GM21381 (cell line): ENCODE results near the gene COL5A2.

Source experiments
- ATAC-seq: cut with Tn5 transposase; IDR thresholded peaks from one replicate; pipeline ENCODE4 v1.9.1; 2021; ENCODE audit warnings: mild to moderate bottlenecking, moderate library complexity; ENCODE audit not compliant: unreplicated experiment

Gene COL5A2

DNA sequence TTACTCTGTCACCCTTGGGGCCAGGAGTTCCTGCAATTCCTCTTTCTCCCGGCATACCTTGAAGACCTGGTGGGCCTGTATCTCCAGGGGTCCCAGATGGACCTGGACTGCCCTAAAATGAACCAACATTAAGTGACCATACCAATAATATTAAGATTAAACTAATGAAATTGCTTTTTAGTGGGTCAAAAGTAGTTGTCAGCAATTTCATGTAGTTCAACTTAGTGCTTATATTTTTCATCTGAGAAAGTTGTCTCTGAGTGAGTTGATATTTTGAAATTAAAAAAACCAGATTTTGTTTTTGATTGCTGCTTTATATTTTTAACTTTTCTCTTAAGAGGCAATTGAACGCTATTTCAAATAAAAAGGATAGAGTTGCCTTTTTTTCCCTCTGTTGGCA lies 122.2 kb downstream of the COL5A2 start:
- ATAC-seq, result no peak

DNA sequence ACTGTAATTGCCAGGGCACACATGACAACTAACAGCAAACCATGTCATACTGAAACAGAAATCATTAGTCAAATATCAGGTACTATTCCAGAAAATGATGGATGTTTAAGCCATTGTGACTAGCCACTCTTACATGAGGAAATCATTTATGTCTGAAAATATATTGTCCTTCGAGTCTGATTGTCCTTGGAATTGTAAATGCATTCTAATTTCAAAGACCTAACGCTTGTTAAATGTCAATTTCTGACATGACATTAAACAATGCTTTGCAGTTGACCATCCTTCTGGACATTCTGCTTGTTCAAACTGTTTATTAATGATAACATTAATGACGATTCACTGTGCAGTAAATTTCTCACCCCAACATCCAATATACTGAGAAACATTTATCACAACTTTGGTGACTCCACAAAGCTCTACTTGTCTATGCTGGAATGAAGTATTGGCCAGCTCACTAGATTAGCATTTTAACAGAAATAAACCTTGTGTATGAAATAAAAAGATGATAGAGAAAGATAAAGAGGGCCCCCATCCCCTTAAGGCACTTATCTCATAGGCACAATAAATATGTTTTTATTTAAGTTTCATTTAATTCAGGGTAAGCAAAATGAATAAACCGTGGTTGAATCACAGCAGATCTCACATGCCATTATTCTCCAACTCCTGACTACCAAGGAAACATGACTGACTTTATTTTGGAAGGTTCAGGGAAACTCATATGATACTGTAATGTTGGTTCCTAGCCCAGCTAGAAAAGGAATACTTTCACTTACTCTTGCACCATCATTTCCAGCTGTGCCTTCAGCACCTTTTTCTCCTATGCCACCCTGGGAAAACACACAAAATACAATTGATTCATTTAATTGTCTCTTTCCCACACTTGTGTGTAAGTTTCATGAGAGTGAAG lies 123.1 kb downstream of the COL5A2 start:
- ATAC-seq, result no peak

DNA sequence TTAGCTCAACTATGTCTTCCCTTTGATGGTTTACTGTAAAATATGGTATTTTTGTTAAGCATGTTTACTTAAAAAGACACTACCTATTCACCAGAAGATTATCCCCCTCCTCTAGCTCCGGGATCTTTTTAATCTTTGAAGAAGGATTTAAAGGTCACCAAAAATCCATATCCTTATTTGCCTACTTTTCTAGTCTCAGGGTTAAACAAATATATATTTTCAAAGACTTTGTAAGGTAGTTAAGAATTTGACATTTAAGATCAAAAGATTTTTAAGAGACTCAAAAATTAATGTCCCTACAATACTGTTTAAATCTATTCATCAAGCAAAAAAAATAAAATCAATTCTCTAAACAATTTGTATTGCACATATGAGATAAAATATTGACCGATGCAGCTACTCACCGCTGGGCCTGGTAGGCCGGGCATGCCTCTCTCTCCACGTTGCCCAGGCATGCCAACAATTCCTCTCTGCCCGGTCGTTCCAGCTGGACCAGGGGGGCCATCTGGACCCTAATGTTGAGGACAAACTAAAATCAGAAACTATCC lies 129.3 kb downstream of the COL5A2 start:
- ATAC-seq, result no peak

DNA sequence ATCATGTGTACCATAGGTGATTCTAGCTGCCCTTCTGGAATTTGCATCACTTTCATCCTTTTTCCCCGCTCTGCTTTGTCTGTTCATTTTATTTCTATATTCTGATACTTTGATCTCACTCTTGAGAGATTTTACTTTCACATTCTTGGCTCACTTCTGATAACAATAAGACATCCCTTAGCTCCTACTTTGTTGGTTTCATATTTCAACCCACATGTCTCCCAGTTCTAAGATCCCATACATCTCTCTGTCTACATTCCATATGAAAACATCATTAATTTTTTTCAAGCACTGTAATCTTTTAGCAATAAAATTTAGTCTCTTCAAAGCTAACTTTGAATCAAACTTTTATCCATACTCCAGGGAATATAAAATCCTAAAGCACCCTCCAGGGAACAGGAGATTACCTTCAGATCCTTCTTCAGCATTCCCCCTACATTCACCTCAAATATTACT lies 129.8 kb downstream of the COL5A2 start:
- no peak for ATAC-seq

DNA sequence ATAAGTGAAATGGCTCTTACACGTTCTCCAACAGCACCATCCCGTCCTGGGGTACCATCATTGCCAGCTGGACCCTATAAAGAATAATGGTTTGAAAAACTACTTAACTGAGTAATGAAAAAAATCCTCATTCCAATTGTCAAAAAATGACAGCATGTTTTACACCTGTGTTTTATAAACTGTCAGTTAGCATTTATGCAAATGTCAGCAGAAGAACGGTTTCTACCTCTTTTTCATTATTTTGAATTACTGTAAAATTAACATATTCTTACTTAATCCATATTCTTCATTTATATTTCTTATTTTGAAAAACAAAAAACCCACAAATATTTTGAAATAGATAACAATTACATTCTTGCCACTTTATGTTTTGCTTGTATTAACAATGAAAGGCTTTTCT lies 131.4 kb downstream of the COL5A2 start:
- no peak for ATAC-seq

DNA sequence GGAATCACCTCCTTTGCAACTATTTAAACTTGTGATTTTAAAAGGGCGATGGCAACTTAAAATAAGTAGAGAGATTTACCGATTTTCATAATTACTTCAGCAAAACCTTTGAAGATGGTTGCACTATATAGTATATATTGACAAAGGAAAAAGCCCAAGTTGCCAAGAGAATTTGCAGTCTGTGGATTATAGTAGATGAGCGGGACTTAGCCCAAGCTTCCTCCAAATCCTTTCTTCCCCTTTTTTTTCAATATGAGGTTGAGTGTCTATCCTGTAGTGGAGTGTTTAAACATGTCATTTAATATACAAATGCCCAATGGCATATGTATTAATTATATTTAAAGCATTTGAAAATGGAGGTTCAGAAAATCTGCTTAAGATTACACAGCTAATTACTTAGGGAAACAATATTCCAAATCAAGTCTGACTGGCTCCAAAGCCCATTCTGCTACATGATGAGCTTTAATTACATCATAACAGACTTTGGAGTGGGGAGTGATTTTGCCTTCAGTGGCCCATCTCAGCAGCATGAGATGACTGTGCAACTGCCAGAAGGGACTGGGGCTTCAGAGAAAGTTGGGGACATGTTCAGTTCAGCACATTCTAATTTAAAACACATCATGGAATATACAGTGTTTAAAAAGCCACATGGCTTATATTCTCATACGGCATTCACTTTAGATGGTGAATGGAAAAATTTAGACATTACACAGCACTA lies 132.2 kb downstream of the COL5A2 start:
- no peak for ATAC-seq

DNA sequence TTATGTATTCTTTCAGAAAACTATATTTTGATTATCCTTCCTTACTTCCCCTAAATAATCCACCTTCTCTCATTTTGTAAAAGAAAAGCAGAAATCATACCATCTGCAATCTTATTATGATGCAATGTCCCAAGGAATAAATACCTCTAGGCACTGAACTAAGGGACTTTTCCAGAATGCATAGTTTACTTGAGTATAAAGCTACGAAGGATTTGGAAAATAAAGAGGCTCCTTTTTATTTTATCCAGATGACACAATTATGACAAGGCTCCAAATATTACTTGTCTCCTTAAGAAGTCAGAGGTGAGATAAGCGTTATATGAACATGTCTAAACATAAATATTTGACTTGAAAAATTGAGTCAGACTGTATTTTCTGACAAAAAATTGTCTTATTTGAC lies 133.2 kb downstream of the COL5A2 start:
- ATAC-seq, result no peak

DNA sequence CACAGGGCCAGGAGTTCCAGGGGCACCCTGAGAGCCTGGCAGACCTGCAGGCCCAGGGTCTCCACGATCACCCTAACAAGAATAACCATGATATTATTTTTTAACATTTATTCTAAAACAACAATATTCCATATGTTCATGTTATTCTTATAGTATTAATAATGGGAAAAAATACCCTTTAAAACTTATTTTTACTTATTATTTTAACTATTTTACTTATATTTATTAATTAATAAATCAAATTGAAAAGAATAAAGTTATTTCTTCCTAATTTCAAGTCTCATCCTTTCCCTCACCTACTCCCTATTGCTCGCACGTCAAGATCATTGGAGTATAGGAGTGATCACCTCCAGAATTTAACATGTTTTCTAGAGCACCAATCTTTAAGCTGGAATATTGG lies 133.7 kb downstream of the COL5A2 start:
- no peak for ATAC-seq

DNA sequence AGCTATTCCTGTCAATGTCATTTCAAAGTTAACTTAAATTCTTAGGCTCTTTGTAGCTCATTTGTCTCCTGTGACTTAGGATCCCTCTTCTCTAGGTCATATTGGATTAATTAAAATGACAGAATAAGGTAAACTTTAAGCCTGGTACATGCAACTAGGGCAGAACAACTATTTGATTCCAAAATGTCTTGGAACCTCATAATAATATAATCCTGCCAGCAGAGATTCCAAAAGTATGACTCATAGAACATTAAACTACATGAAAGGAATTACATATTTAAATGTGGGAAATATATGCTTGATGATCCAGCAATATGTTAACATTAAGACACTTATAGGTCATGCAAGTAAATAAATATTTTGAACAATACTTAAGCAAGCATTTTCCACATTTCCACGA lies 142.0 kb downstream of the COL5A2 start:
- ATAC-seq, result no peak

DNA sequence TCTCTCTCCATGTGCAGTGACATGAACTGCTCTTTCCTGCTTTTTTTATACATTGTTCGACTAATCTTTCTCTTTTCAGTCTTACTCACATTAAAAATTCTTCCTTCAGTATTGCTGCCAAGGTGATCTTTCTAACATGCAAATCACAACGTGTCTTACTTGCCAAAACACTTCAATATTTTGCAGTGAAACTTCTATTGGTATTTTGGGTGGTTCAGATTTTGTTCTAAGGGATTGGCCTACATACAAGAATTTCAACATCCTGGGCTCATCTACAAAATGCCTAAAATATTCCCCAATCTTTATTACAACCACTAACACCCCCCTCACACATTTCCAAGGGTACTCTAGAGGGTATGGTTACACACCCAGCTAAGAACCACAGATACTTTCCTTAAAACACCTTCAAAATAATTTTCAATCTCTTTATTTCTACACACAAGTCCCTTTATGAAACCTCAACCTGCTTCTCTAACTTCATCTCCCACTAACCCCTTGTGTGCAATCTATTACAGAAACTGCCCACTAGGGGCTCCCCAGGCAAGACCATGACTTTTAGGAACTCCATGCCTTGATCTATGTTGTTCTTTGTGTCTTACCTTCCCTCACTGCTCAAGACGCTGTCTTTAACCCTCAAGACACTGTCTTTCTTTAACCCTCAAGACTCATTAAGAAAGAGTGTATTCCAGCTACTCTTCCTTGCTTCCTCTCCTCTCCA lies 154.5 kb downstream of the COL5A2 start:
- peak; percentile 73 for ATAC-seq

DNA sequence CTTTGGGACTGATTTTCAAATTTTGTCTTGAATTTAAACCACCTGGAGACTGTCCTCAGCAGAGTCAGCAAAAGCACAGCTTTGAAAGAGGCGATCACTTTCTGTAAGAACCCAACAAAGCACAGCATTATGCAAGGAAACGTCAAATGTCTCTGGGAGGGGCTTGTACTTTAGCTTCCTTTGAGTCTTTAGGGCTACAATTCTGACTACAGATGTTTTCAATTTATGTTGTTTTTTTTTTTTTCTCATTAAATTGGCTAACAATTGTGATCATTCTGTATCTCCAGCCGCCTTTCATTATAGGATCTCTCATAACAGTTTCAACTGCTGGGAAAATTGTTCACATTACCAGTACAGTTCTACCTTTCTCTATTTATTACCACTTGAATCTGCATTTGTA lies 157.1 kb downstream of the COL5A2 start:
- no peak for ATAC-seq

DNA sequence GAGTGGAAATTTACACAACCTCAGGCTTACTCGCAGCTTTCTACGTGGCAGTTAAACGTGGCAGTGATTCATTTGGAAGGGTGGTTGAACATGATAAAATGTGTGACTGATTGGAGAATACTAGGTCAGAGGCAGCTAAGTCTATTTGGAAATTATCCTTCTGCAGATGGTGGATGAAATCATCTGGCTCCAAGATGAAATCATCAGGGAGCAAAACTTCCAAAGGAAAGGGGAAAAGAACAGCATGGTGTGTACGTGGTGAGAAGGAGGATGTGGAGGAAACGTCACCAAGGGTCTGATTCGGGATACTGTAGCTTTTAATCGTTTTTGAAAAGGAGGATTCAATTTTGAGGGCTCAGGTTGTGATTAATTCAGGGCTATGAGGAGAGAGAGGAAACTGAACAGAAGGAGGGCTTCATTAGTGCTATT lies 157.5 kb downstream of the COL5A2 start:
- no peak for ATAC-seq

DNA sequence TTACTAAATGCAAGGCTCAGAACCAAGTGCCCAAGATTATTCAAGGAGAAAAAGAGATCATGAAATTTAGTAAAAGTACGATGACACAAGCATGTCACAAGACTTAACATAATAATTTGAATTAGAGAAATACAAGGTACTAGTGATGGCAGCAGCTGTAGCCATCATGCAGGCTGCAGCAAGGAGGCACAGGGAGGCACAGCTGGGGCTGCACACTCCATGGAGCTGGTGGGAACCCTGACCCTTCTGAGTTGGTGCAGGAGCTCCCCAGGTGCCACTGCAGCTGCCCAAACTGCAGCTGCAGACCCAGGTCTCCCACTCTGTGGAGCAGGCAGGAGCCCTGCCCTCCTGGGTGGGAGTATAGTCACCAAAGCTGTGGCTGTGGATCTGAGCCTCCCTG lies 159.4 kb downstream of the COL5A2 start:
- no peak for ATAC-seq

DNA sequence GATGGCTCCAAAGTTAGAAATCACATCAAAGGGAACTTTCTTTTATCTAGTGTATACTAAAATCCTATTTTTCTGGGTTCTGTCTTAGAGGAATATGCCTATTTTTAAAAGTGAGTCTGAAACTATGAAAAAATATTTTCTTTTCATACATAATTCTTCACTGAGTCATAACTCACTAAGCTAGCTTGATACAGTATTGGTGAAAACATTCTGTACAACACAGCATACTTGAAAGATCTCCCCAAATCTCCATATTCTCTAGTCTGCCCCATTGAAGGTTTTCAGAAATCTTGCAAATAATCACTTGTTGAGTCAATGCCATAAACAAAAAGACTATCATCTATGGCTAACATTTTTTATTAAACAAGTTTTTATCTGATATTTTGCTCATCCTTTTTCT lies 160.9 kb downstream of the COL5A2 start:
- ATAC-seq, result no peak

DNA sequence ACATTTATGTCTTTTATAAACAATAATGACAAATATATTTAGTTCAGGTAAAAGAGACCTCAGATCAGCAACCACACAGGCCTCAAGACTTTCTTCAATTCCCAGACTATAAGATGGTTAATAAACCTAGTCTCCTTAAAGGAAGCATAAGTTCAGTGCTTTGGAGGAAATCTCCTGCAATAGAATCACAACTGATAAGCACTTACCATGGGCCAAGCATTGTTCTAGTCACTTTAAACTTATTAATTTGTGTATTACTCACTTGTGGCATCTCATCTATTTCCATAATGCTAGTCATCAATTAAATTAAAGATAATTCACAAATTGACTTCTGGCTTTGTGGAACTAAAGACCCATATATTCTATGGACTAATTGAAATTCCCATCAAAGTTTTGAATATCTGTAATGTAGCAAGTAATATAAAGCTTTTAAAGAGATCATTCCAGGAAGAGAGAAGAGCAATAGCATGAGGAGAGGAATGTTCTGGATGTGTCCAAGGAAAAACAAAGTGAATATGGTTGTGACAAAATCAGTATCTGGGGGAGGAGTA lies 163.2 kb downstream of the COL5A2 start:
- no peak for ATAC-seq

DNA sequence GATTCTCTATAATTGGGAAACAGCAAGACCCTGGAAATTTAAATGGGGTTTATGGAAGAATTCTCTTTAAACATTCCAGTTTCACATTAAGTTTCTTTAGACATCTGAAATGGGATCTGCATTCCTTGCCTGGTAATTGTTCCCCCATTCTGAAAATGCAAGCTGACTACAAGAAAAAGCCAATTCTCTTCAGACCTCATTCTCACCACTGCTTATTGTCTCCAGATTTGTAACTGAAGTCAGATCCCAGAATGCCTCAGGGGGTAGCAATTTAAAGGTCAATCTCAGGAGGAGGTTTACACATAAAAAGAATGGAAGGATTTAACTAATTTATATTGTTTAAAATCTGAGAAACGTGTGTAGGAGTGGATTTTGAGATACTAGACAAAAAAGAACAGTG lies 164.2 kb downstream of the COL5A2 start:
- no peak for ATAC-seq

DNA sequence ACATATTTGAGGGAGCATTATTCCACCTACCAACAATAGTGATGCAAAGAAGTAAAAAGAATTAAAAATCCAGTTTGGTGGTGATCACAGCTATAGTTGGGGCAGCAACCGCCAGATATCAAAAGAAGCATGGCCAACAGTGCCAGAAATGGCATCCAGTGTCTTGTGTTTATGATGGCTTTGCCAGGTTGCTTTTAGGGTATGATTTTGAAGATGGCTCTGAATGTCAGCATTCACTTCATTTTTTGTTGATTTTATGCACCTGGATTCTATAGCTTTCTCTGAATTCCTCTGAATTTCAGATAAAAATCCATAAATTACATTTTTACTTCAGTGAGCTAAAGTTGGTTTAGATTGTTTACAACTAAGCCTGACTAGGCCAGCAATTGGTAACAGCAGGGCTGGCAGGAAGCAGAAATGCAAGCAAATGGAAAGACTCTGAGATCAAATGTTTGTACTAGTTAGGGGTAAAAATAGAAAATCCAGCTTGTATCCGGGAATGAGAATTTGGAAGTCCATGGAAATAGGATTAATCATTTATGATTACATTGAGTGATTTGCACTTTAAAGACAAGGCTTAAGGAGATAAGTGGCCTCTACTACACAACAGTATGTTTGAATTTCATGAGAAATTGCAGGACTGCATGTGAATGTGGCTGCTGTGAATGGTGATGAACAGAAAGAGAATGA lies 165.0 kb downstream of the COL5A2 start:
- no peak for ATAC-seq

DNA sequence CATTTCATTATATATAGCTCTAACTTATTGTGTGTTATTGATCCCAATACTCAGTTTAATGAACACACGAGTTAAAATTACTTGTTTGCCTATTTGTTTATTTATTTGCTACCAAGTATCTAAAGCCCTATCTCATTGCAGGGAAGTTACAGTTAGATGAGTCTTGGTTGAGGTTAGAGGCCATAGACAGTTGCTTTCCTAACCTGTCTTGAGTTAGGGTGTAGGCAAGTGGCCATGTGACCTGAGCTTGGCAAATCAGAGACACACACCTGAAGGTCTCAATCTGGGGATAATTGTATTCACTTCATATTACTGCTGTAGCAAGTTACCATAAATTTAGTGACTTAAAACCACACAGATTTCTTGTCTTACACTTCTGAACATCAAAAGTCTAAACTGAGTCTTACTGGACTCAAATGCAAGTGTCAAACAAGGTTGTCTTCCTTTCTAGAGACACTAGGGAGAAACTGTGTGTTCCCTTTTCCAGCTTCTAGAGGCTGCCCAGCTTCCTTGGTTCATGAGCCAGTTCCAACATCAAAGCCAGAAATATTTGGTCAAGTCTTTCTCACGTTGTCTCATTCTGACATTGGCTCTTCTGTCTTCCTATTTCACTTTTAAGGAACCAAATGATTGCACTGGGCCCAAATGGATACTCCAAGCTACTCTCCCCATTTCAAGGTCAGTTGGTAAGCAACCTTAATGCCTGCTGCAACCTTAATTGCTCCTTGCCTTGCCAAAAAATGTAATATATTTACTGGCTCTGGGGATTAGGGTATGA lies 165.7 kb downstream of the COL5A2 start:
- no peak for ATAC-seq

DNA sequence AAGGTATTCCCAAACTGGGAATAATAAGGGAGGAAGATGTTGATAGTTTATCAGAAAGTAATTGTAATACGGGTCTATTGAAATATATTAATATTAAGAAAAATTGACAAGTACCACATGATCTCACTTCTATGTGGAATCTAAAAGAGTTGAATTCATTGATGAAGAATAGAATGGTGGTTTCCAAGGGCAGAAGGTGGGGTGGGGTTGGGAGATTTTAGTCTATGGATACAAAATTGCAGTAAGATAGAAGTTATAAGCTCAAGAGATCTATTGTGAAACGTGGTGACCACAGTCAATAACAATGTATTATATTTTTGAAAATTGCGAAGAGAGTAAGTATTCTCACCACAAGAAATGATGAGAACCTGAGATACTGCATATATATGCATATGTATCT lies 166.5 kb downstream of the COL5A2 start:
- ATAC-seq, result no peak

DNA sequence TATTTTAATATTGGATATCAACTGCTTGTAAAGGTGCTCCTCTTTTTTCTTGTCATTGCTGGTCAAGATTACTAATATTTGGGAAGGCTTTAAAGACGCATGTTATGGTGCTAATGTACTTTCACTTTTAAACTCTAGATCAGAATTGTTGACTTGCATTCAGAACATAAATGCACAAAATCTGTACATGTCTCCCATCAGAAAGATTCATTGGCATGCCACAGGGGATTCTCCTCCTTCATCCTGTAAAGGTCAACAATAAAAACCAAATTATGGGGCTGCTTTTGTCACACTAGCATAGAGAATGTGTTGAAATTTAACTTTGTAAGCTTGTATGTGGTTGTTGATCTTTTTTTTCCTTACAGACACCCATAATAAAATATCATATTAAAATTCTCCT lies 167.2 kb downstream of the COL5A2 start:
- no peak for ATAC-seq
